H1 (cell line): ENCODE measurements around the gene WHAMM. TPM values are rescaled to one million over a fixed set of nuclear protein-coding genes. Genes with fewer than 3 reads are reported as not detected.
"Not testable (repeated sequence)": the region's sequence is repeated elsewhere in the genome, so short reads cannot be mapped to it uniquely, and the experiment has no call there.

Experiments
- CTCF ChIA-PET: fragments of 300-600 bp; sonication (Branson Sonifier 250); formaldehyde crosslinking; loops from one replicate; lab custom pipeline; 2021; ENCODE audit not compliant: partially characterized antibody; lab: Charles Lee
- POLR2A ChIA-PET: fragments of 300-600 bp; sonication (Branson Sonifier 250); formaldehyde crosslinking; loops from one replicate; lab custom pipeline; 2021; ENCODE audit warnings: inconsistent platforms; ENCODE audit not compliant: partially characterized antibody; lab: Charles Lee
- DNase-seq, 2 experiments: peaks; one replicate each; pipeline versions ENCODE4 v3.0.0 to v3.0.0-alpha.2; 2010 to 2022; ENCODE audit warnings: low spot score in 2 of 2, low read depth in 1 of 2, mixed read lengths in 1 of 2
- FAIRE-seq: peaks from 2 replicates; lab custom pipeline; 2011; peaks lifted over from hg19 to GRCh38; lab: Jason Lieb, UNC
- H2AFZ ChIP-seq: 2 replicates; pipeline ENCODE4 v1.8.1; 2012; ENCODE audit warnings: low read length, inconsistent platforms
- H2AK5ac ChIP-seq: 2 replicates; pipeline ENCODE4 v1.6.1; 2013; ENCODE audit warnings: low read depth, low read length
- H2BK120ac ChIP-seq: replicated peaks from 2 replicates; pipeline ENCODE3; 2013; ENCODE audit warnings: low read depth, low read length, inconsistent platforms
- H2BK12ac ChIP-seq: 2 replicates; pipeline ENCODE4 v1.6.1; 2013; ENCODE audit warnings: low read depth, low read length
- H2BK15ac ChIP-seq: 2 replicates; pipeline ENCODE4 v1.6.1; 2013; ENCODE audit warnings: low read length
- H2BK20ac ChIP-seq: 2 replicates; pipeline ENCODE4 v1.6.1; 2013; ENCODE audit warnings: low read length
- H2BK5ac ChIP-seq: 2 replicates; pipeline ENCODE4 v1.6.1; 2013; ENCODE audit warnings: low read depth, low read length
- H3K14ac ChIP-seq: 2 replicates; pipeline ENCODE4 v1.6.1; 2013; ENCODE audit warnings: inconsistent platforms; ENCODE audit not compliant: insufficient read length
- H3K18ac ChIP-seq: 2 replicates; pipeline ENCODE4 v1.6.1; 2013; ENCODE audit warnings: low read length; ENCODE audit errors: extremely low read depth
- H3K23ac ChIP-seq: 2 replicates; pipeline ENCODE4 v1.6.1; 2013; ENCODE audit warnings: inconsistent platforms; ENCODE audit not compliant: insufficient read length
- H3K23me2 ChIP-seq: 2 replicates; pipeline ENCODE4 v1.6.1; 2013; ENCODE audit warnings: low read depth, low read length
- H3K27ac ChIP-seq: 2 replicates; pipeline ENCODE4 v1.6.1; 2011; ENCODE audit warnings: low read depth, low read length, inconsistent platforms
- H3K27me3 ChIP-seq, 4 experiments: replicated peaks in 1 of 4; 1 replicate in 1 of 4; 2 replicates in 3 of 4; pipeline versions ENCODE4 v1.6.1 to v1.8.1; 2011 to 2013; ENCODE audit warnings: low read length in 3 of 4, mild to moderate bottlenecking in 3 of 4, inconsistent platforms in 2 of 4, mixed read lengths in 2 of 4, moderate library complexity in 1 of 4; ENCODE audit not compliant: control insufficient read depth in 3 of 4, insufficient read depth in 3 of 4; ENCODE audit errors: extremely low read depth in 1 of 4
- H3K36me3 ChIP-seq, 4 experiments: 2 replicates each; pipeline versions ENCODE4 v1.6.1 to v1.8.1; 2011 to 2013; ENCODE audit warnings: mild to moderate bottlenecking in 4 of 4, low read length in 3 of 4, moderate library complexity in 2 of 4, control low read depth in 1 of 4, inconsistent platforms in 1 of 4; ENCODE audit not compliant: insufficient read depth in 4 of 4, control insufficient read depth in 2 of 4
- H3K4ac ChIP-seq: replicated peaks from 2 replicates; pipeline ENCODE3; 2013; ENCODE audit warnings: low read length, low read depth, mixed read lengths, inconsistent platforms; ENCODE audit not compliant: insufficient read length
- H3K4me1 ChIP-seq, 4 experiments: replicated peaks in 1 of 4; 1 replicate in 1 of 4; 2 replicates in 3 of 4; pipeline versions ENCODE4 v1.6.1 to v1.8.1; 2011 to 2013; ENCODE audit warnings: low read length in 3 of 4, inconsistent platforms in 2 of 4, mixed read lengths in 1 of 4; ENCODE audit not compliant: insufficient read depth in 4 of 4, control insufficient read depth in 3 of 4
- H3K4me2 ChIP-seq, 2 experiments: 2 replicates each; pipeline versions ENCODE4 v1.6.1 to v1.8.1; 2011 to 2013; ENCODE audit warnings: low read depth in 2 of 2, low read length in 2 of 2, control low read depth in 1 of 2, inconsistent platforms in 1 of 2, mild to moderate bottlenecking in 1 of 2; ENCODE audit not compliant: insufficient read depth in 1 of 2
- H3K4me3 ChIP-seq, 4 experiments: fragments of 200-600, 300-600 bp in 1 of 4; sonication (generic), shearing (Covaris generic), sonication (Bioruptor Twin) in 1 of 4; 2 replicates each; pipeline versions ENCODE4 v1.5.1 to v1.8.1; 2011 to 2016; ENCODE audit warnings: low read length in 4 of 4, low read depth in 3 of 4, control low read depth in 2 of 4, inconsistent platforms in 2 of 4, mild to moderate bottlenecking in 2 of 4, mixed read lengths in 1 of 4, moderate library complexity in 1 of 4; ENCODE audit not compliant: insufficient read depth in 2 of 4; ENCODE audit errors: extremely low read depth in 1 of 4
- H3K56ac ChIP-seq: replicated peaks from 2 replicates; pipeline ENCODE3; 2013; ENCODE audit warnings: low read depth, mild to moderate bottlenecking, mixed read lengths, low read length, inconsistent platforms; ENCODE audit not compliant: insufficient read length
- H3K79me1 ChIP-seq: 2 replicates; pipeline ENCODE4 v1.6.1; 2013; ENCODE audit warnings: low read depth, low read length, control low read depth
- H3K79me2 ChIP-seq, 2 experiments: 2 replicates each; pipeline versions ENCODE4 v1.6.1 to v1.8.1; 2012 to 2013; ENCODE audit warnings: low read length in 2 of 2, mild to moderate bottlenecking in 2 of 2, inconsistent platforms in 1 of 2; ENCODE audit not compliant: insufficient read depth in 2 of 2, control insufficient read depth in 1 of 2
- H3K9ac ChIP-seq, 4 experiments: replicated peaks in 1 of 4; 1 replicate in 1 of 4; 2 replicates in 3 of 4; pipeline versions ENCODE4 v1.6.1 to v1.8.1; 2011 to 2013; ENCODE audit warnings: low read depth in 3 of 4, low read length in 3 of 4, control low read depth in 2 of 4, mild to moderate bottlenecking in 2 of 4, moderate library complexity in 2 of 4, inconsistent platforms in 1 of 4; ENCODE audit errors: extremely low read depth in 1 of 4
- H3K9me3 ChIP-seq, 2 experiments: 2 replicates each; pipeline versions ENCODE4 v1.6.1 to v1.8.1; 2012 to 2013; ENCODE audit warnings: mild to moderate bottlenecking in 2 of 2, moderate library complexity in 2 of 2, control low read depth in 1 of 2, inconsistent platforms in 1 of 2, low read depth in 1 of 2, low read length in 1 of 2, mixed read lengths in 1 of 2; ENCODE audit not compliant: insufficient read depth in 2 of 2
- H4K20me1 ChIP-seq, 2 experiments: replicated peaks in 1 of 2; 2 replicates each; pipeline versions ENCODE3 to v1.8.1; 2011 to 2013; ENCODE audit warnings: inconsistent platforms in 2 of 2, low read length in 2 of 2, mild to moderate bottlenecking in 1 of 2; ENCODE audit not compliant: insufficient read depth in 2 of 2, control insufficient read depth in 1 of 2
- H4K5ac ChIP-seq: 2 replicates; pipeline ENCODE4 v1.6.1; 2013; ENCODE audit warnings: low read length, low read depth, mixed read lengths, inconsistent platforms; ENCODE audit not compliant: insufficient read length
- H4K8ac ChIP-seq: 2 replicates; pipeline ENCODE4 v1.8.0; 2013; ENCODE audit warnings: mild to moderate bottlenecking, moderate library complexity, low read length, inconsistent platforms; ENCODE audit not compliant: insufficient read depth; ENCODE audit errors: extremely low read depth
- H4K91ac ChIP-seq: replicated peaks from 2 replicates; pipeline ENCODE3; 2013; ENCODE audit warnings: low read length, mixed read lengths, inconsistent platforms; ENCODE audit not compliant: insufficient read length
- ASH2L ChIP-seq: fragments of 200-600, 300-600 bp; sonication (generic); IDR thresholded peaks from one replicate; pipeline ENCODE4 v1.7.1; 2017; ENCODE audit warnings: low read length
- ATF2 ChIP-seq: IDR thresholded peaks from 2 replicates; pipeline ENCODE4 v1.6.1; 2012; ENCODE audit warnings: low read length, inconsistent platforms
- CTCF ChIP-seq, 3 experiments: IDR thresholded peaks; 1 replicate in 2 of 3; 2 replicates in 1 of 3; pipeline versions ENCODE4 v1.5.1 to v1.6.1; 2011; ENCODE audit warnings: low read length in 3 of 3, mild to moderate bottlenecking in 3 of 3, inconsistent platforms in 2 of 3, low read depth in 1 of 3, moderate library complexity in 1 of 3; ENCODE audit not compliant: insufficient read depth in 1 of 3; ENCODE audit errors: control extremely low read depth in 1 of 3
- RAD21 ChIP-seq, 2 experiments: IDR thresholded peaks in 1 of 2; conservative IDR thresholded peaks in 1 of 2; 2 replicates each; pipeline ENCODE4 v1.6.1; 2011; ENCODE audit warnings: low read depth in 2 of 2, low read length in 2 of 2, improper control_type of control experiment in 1 of 2, inconsistent platforms in 1 of 2, mild to moderate bottlenecking in 1 of 2, moderate library complexity in 1 of 2
- SP1 ChIP-seq: IDR thresholded peaks from 2 replicates; pipeline ENCODE4 v1.6.1; 2011; ENCODE audit warnings: low read depth, low read length
- TAF1 ChIP-seq: IDR thresholded peaks from 2 replicates; pipeline ENCODE4 v1.6.1; 2011; ENCODE audit warnings: mild to moderate bottlenecking, low read depth, low read length
- WGBS, 2 experiments: shearing (Covaris generic) in 1 of 2; methylation state at CpG; one replicate each; pipeline versions ENCODE4 v1.1.6 to v1.1.7; 2013 to 2015; ENCODE audit warnings: low lambda C conversion rate in 2 of 2, mixed read lengths in 2 of 2, inconsistent platforms in 1 of 2, low coverage in 1 of 2, missing lambda C conversion rate in 1 of 2; ENCODE audit not compliant: insufficient replicate concordance in 2 of 2, insufficient coverage in 1 of 2, insufficient read length in 1 of 2; ENCODE audit errors: extremely low coverage in 1 of 2, missing lambda C conversion rate in 1 of 2; 5-methylcytosine and 5-hydroxymethylcytosine counted together
- polyA plus RNA-seq, 7 experiments: library from polyadenylated mRNA; depleted of rRNA in 3 of 7; stranded (reverse) in 5 of 7; unstranded in 2 of 7; fragments of >200 nt in 5 of 7; fragments of 200-250 nt in 2 of 7; gene quantifications; 1 replicate in 5 of 7; 2 replicates in 1 of 7; 4 replicates in 1 of 7; pipeline versions ENCODE4 v1.2.1 to v1.2.3, GENCODE V29; 2011 to 2013; ENCODE audit warnings: missing spikeins in 2 of 7, mixed read lengths in 2 of 7
- total RNA-seq: library from RNA; stranded (reverse); fragmentation: NEBNext Ultra II Directional; extraction: Animal tissue kit (Norgen Biotek cat#: 25700); gene quantifications from 2 replicates; pipeline ENCODE4 v1.2.1, GENCODE V29; 2021
- TF ChIP-seq, protein P1 (sequence below): IDR thresholded peaks from 2 replicates; pipeline ENCODE4 v1.6.1; 2012; ENCODE audit warnings: inconsistent platforms

Gene WHAMM
- total and polyA plus RNA-seq, 2 of the 8 experiments (the other 6 are each of a cell fraction or from before 2014, with no cell fraction given), result 1.1 to 3.3 TPM

GRCh38 chr15:82864967-82865366 lies 55.5 kb downstream of the WHAMM start (continued):
- no peak for TF ChIP-seq CTCF (IDR thresholded peaks at IDR 0.05; ENCODE audit: control extremely low read depth in 1 of 3, insufficient read depth in 1 of 3, low read depth in 1 of 3, low read length in 3 of 3)
- no peak for TF ChIP-seq TAF1
- no peak for TF ChIP-seq RAD21 (IDR thresholded peaks at IDR 0.05 in 1 of 2, conservative IDR thresholded peaks at IDR 0.05 in 1 of 2; ENCODE audit: low read depth in 2 of 2, low read length in 2 of 2)
- no peak for TF ChIP-seq ASH2L
- no peak for TF ChIP-seq ATF2
- no peak for TF ChIP-seq SP1
- TF ChIP-seq, protein P1, sequence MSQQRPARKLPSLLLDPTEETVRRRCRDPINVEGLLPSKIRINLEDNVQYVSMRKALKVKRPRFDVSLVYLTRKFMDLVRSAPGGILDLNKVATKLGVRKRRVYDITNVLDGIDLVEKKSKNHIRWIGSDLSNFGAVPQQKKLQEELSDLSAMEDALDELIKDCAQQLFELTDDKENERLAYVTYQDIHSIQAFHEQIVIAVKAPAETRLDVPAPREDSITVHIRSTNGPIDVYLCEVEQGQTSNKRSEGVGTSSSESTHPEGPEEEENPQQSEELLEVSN, result no peak

GRCh38 chr15:82865581-82865980 lies 56.2 kb downstream of the WHAMM start:
- FAIRE-seq, H2BK5ac ChIP-seq, H3K9me3 ChIP-seq, H3K18ac ChIP-seq, H3K14ac ChIP-seq, H3K79me2 ChIP-seq, H3K4me1 ChIP-seq, H4K20me1 ChIP-seq, H2BK20ac ChIP-seq, H2BK12ac ChIP-seq, H2BK120ac ChIP-seq, H3K4me3 ChIP-seq, H3K23me2 ChIP-seq, H3K23ac ChIP-seq, H2AK5ac ChIP-seq, H3K27me3 ChIP-seq, H3K27ac ChIP-seq, DNase-seq, H4K8ac ChIP-seq, POLR2A ChIA-PET, H3K4me2 ChIP-seq, H2BK15ac ChIP-seq, H4K5ac ChIP-seq, H2AFZ ChIP-seq, H3K4ac ChIP-seq, H3K9ac ChIP-seq, H3K56ac ChIP-seq, H4K91ac ChIP-seq, H3K36me3 ChIP-seq, H3K79me1 ChIP-seq: not testable (repeated sequence)
- CTCF ChIA-PET, result interaction anchor here (1.0 kb wide), 1 partner anchor 16 kb away, joined by 3 read pairs; no protein-coding TSS in a partner anchor
- WGBS, 2 experiments, result 90% methylated on average over 4 of the region's 4 CpGs; no CpG with 5 or more reads in 1 of the 2 experiments
